K562 (cell line): ENCODE results near the gene CNRIP1. TPM values are rescaled to one million over a fixed set of nuclear protein-coding genes. Genes with fewer than 3 reads are reported as not detected.

Source experiments
- ARHGAP35 ChIP-seq: fragments of 450-650 bp; IDR thresholded peaks from 2 replicates; pipeline ENCODE4 v1.6.1; 2018; ENCODE audit not compliant: partially characterized antibody
- ATF7 ChIP-seq: fragments of 450-650 bp; IDR thresholded peaks from 2 replicates; pipeline ENCODE4 v1.7.1; 2014; ENCODE audit warnings: mild to moderate bottlenecking, moderate library complexity
- CREM ChIP-seq: IDR thresholded peaks from 2 replicates; pipeline ENCODE4 v1.6.1; 2014; ENCODE audit warnings: antibody characterized with exemption, low read depth
- E2F3 ChIP-seq: fragments of 250-450 bp; sonication (Bioruptor Pico); IDR thresholded peaks from 2 replicates; pipeline ENCODE4 v1.4.0; 2020; ENCODE audit warnings: mild to moderate bottlenecking
- ETS2 ChIP-seq: IDR thresholded peaks from 2 replicates; pipeline ENCODE4 v1.6.1; 2016; ENCODE audit warnings: borderline replicate concordance, missing genetic modification characterization, mild to moderate bottlenecking, moderate library complexity, missing compliant biosample characterization; ENCODE audit not compliant: poor library complexity, severe bottlenecking
- ETV1 ChIP-seq: fragments of 450-650 bp; conservative IDR thresholded peaks from 2 replicates; pipeline ENCODE4 v1.6.1; 2016; ENCODE audit warnings: missing genetic modification characterization, control low read depth, low read depth, missing compliant biosample characterization
- GATAD2A ChIP-seq: fragments of 450-650 bp; IDR thresholded peaks from 2 replicates; pipeline ENCODE4 v1.6.1; 2017
- HNRNPLL ChIP-seq: fragments of 200-400 bp; formaldehyde crosslinking; IDR thresholded peaks from 2 replicates; pipeline ENCODE4 v1.6.1; 2017; ENCODE audit warnings: low read length, low read depth, mild to moderate bottlenecking; ENCODE audit not compliant: poor library complexity, severe bottlenecking
- JUNB ChIP-seq: fragments of 450-650 bp; formaldehyde crosslinking; conservative IDR thresholded peaks from 2 replicates; pipeline ENCODE4 v1.4.0; 2020; ENCODE audit warnings: mild to moderate bottlenecking
- KAT8 ChIP-seq: fragments of 450-650 bp; IDR thresholded peaks from 2 replicates; pipeline ENCODE4 v1.6.1; 2016; ENCODE audit warnings: low read depth, mild to moderate bottlenecking
- KDM2B ChIP-seq: fragments of 250-450 bp; sonication (Bioruptor Pico); IDR thresholded peaks from 2 replicates; pipeline ENCODE4 v1.8.0; 2021; ENCODE audit warnings: mild to moderate bottlenecking, moderate library complexity
- MED1 ChIP-seq: sonication (generic); formaldehyde crosslinking; IDR thresholded peaks from 2 replicates; pipeline ENCODE4 v1.8.1; 2023; ENCODE audit warnings: missing genetic modification reagents, borderline replicate concordance
- NFRKB ChIP-seq: fragments of 450-650 bp; IDR thresholded peaks from 2 replicates; pipeline ENCODE4 v1.6.1; 2016; ENCODE audit warnings: low read depth
- POLR2AphosphoS2 ChIP-seq: IDR thresholded peaks from 2 replicates; pipeline ENCODE4 v1.6.1; 2012; ENCODE audit warnings: low read length, improper control_type of control experiment
- POLR2B ChIP-seq: fragments of 450-650 bp; IDR thresholded peaks from 2 replicates; pipeline ENCODE4 v1.6.1; 2018; ENCODE audit warnings: low read depth; ENCODE audit not compliant: partially characterized antibody
- POLR3G ChIP-seq: IDR thresholded peaks from 2 replicates; pipeline ENCODE4 v1.6.1; 2011; ENCODE audit not compliant: insufficient read length, insufficient replicate concordance; ENCODE audit errors: extremely low read depth
- RBM15 ChIP-seq: fragments of 200-400 bp; formaldehyde crosslinking; IDR thresholded peaks from 2 replicates; pipeline ENCODE4 v1.6.1; 2018; ENCODE audit warnings: mild to moderate bottlenecking, low read length, moderate library complexity; ENCODE audit not compliant: insufficient read depth
- SMARCA4 ChIP-seq: fragments of 450-650 bp; IDR thresholded peaks from 2 replicates; pipeline ENCODE4 v1.6.1; 2016
- SRSF1 ChIP-seq: fragments of 200-400 bp; formaldehyde crosslinking; IDR thresholded peaks from 2 replicates; pipeline ENCODE4 v1.6.1; 2017; ENCODE audit warnings: mild to moderate bottlenecking, low read depth, low read length, moderate library complexity
- TCF7 ChIP-seq: sonication (generic); IDR thresholded peaks from 2 replicates; pipeline ENCODE4 v1.6.1; 2016; ENCODE audit warnings: antibody characterized with exemption, borderline replicate concordance
- ZEB2 ChIP-seq: fragments of 450-650 bp; IDR thresholded peaks from 2 replicates; pipeline ENCODE4 v1.6.1; 2016
- ZNF134 ChIP-seq: fragments of 250-450 bp; sonication (Bioruptor Pico); conservative IDR thresholded peaks from 2 replicates; pipeline ENCODE4 v1.4.0; 2020
- ZNF143 ChIP-seq: sonication (generic); formaldehyde crosslinking; IDR thresholded peaks from 2 replicates; pipeline ENCODE4 v1.9.0; 2022; ENCODE audit warnings: mild to moderate bottlenecking, missing genetic modification reagents
- ZNF707 ChIP-seq: fragments of 250-450 bp; sonication (Bioruptor Pico); conservative IDR thresholded peaks from 2 replicates; pipeline ENCODE4 v1.8.0; 2022; ENCODE audit warnings: inconsistent platforms, mild to moderate bottlenecking, moderate library complexity
- polyA plus RNA-seq, 8 experiments: library from polyadenylated mRNA; depleted of rRNA in 4 of 8; stranded (reverse) in 5 of 8; unstranded in 3 of 8; fragments of >200 nt; fragmentation: Nextera tagmentation in 2 of 8; fragmentation: Illumina TruSeq in 1 of 8; extraction: Ambion mirVana in 2 of 8; extraction: Trizol in 1 of 8; gene quantifications; 2 replicates each; pipeline versions ENCODE4 v1.2.1 to v1.2.3, GENCODE V29; 2011 to 2014; ENCODE audit warnings: inconsistent platforms in 1 of 8, missing spikeins in 1 of 8
- total RNA-seq, 7 experiments: library from RNA; depleted of rRNA in 6 of 7; stranded (reverse); fragments of >200 nt in 6 of 7; fragmentation: Illumina TruSeq in 2 of 7; extraction: Trizol in 2 of 7; gene quantifications; 2 replicates each; pipeline versions ENCODE4 v1.2.1 to v1.2.3, GENCODE V29; 2011 to 2021; ENCODE audit warnings: low replicate concordance in 1 of 7
- TF ChIP-seq, protein P1 (sequence below): sonication (generic); formaldehyde crosslinking; IDR thresholded peaks from 2 replicates; pipeline ENCODE4 v1.8.1; 2023; ENCODE audit warnings: mild to moderate bottlenecking, missing genetic modification reagents
- TF ChIP-seq, protein P2 (sequence below): fragments of 450-650 bp; IDR thresholded peaks from 2 replicates; pipeline ENCODE4 v1.6.1; 2018; ENCODE audit warnings: mild to moderate bottlenecking, low read depth; ENCODE audit not compliant: partially characterized antibody
- TF ChIP-seq, protein P3 (sequence below): sonication (generic); formaldehyde crosslinking; IDR thresholded peaks from 2 replicates; pipeline ENCODE4 v1.8.1; 2023; ENCODE audit warnings: mild to moderate bottlenecking, missing genetic modification reagents

The CNRIP1 gene
- total and polyA plus RNA-seq, 9 of the 15 experiments (the other 6 are each of a cell fraction or from before 2014, with no cell fraction given): 0.59 to 2.1 (median 1.5) TPM

- TF ChIP-seq, protein P1, sequence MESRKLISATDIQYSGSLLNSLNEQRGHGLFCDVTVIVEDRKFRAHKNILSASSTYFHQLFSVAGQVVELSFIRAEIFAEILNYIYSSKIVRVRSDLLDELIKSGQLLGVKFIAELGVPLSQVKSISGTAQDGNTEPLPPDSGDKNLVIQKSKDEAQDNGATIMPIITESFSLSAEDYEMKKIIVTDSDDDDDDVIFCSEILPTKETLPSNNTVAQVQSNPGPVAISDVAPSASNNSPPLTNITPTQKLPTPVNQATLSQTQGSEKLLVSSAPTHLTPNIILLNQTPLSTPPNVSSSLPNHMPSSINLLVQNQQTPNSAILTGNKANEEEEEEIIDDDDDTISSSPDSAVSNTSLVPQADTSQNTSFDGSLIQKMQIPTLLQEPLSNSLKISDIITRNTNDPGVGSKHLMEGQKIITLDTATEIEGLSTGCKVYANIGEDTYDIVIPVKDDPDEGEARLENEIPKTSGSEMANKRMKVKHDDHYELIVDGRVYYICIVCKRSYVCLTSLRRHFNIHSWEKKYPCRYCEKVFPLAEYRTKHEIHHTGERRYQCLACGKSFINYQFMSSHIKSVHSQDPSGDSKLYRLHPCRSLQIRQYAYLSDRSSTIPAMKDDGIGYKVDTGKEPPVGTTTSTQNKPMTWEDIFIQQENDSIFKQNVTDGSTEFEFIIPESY: no peak
- TF ChIP-seq ZNF143 (no peak), POLR2AphosphoS2 (no peak), E2F3 (CRISPR knock-in tag) (no peak), JUNB (no peak), ZNF707 (CRISPR knock-in tag) (no peak), KAT8 (no peak), TCF7 (no peak), ETV1 (tag) (no peak), NFRKB (peak; percentile 39; the same call in 1 of the 2 replicates), POLR3G (no peak), ARHGAP35 (peak; percentile 20), KDM2B (CRISPR knock-in tag) (no peak), CREM (no peak), ZEB2 (no peak), ETS2 (tag) (no peak), SRSF1 (no peak), HNRNPLL (no peak), ZNF134 (no peak), RBM15 (no peak), POLR2B (no peak), ATF7 (no peak), GATAD2A (no peak), SMARCA4 (0 out of 2 replicates have a peak, but pooled peaks have one; percentile 46), MED1 (CRISPR knock-in tag) (no peak)
- TF ChIP-seq, protein P2, sequence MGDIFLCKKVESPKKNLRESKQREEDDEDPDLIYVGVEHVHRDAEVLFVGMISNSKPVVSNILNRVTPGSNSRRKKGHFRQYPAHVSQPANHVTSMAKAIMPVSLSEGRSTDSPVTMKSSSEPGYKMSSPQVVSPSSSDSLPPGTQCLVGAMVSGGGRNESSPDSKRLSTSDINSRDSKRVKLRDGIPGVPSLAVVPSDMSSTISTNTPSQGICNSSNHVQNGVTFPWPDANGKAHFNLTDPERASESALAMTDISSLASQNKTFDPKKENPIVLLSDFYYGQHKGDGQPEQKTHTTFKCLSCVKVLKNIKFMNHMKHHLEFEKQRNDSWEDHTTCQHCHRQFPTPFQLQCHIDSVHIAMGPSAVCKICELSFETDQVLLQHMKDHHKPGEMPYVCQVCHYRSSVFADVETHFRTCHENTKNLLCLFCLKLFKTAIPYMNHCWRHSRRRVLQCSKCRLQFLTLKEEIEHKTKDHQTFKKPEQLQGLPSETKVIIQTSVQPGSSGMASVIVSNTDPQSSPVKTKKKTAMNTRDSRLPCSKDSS: no peak
- TF ChIP-seq, protein P3, sequence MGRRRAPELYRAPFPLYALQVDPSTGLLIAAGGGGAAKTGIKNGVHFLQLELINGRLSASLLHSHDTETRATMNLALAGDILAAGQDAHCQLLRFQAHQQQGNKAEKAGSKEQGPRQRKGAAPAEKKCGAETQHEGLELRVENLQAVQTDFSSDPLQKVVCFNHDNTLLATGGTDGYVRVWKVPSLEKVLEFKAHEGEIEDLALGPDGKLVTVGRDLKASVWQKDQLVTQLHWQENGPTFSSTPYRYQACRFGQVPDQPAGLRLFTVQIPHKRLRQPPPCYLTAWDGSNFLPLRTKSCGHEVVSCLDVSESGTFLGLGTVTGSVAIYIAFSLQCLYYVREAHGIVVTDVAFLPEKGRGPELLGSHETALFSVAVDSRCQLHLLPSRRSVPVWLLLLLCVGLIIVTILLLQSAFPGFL (CRISPR knock-in tag): no peak
Observed at GRCh38 chr2:68253219-68254068, 66.3 kb downstream of the CNRIP1 start (continued).
